WERI-Rb-1 (cell line): ENCODE data around the gene CERKL.

ENCODE experiments used
- DNase-seq: peaks from one replicate; pipeline ENCODE4 v3.0.0-alpha.2; 2020
- H3K27ac ChIP-seq: fragments of 250-450 bp; sonication (Bioruptor Pico); 2 replicates; pipeline ENCODE4 v1.5.1; 2020; ENCODE audit warnings: mild to moderate bottlenecking, moderate library complexity
- H3K27me3 ChIP-seq: fragments of 250-450 bp; sonication (Bioruptor Pico); 2 replicates; pipeline ENCODE4 v1.5.1; 2021; ENCODE audit warnings: mild to moderate bottlenecking, low read depth, moderate library complexity; ENCODE audit not compliant: insufficient read depth, severe bottlenecking
- H3K36me3 ChIP-seq: fragments of 250-450 bp; sonication (Bioruptor Pico); 2 replicates; pipeline ENCODE4 v1.5.1; 2020; ENCODE audit warnings: mild to moderate bottlenecking, moderate library complexity
- H3K4me3 ChIP-seq: 2 replicates; pipeline ENCODE4 v1.5.1; 2011; ENCODE audit warnings: low read depth, mild to moderate bottlenecking, control low read depth, low read length
- H3K9me3 ChIP-seq: fragments of 250-450 bp; sonication (Bioruptor Pico); 2 replicates; pipeline ENCODE4 v1.5.1; 2021; ENCODE audit warnings: mild to moderate bottlenecking, moderate library complexity; ENCODE audit not compliant: severe bottlenecking
- TF ChIP-seq, protein P1 (sequence below): IDR thresholded peaks from 2 replicates; pipeline ENCODE4 v1.5.1; 2011; ENCODE audit warnings: low read depth, mild to moderate bottlenecking, control low read depth, inconsistent platforms, low read length

CERKL gene

DNA sequence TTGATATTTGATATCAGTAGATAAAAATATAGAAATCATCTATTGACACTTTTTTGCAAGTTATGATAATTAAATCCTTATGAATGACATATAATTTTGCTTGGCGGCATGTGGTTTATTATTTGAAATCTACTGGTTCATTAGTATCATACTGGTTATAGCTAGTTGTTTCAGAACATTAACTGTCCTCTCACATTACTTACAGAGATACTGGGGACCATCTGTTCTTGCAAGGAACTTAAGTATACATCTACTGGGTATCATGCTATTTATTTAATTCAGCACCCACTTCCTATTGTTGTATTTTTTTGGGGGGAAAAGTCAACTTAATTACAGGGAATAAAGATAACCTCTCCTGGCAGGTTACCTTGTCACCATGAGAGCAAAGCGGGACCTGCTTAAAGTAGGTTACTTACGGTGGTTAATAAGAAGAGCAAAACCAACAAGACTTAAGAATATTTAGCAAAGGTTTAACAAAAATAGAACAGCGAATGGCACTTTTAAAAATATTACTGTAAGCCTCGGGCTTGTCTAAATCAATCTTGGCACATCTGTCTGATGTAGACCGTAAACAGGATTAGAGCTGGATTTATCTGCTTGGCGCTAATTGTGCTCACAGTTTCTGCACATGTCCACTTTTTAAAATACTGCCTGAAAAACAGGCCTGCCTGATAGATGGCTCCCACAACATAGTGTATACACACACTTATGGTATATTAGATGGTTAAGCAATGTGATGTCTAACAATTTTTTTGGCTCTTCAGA is 41.8 kb downstream of the CERKL start:
- Histone ChIP-seq H3K9me3 (no peaks in the 10 kb centered on the region), H3K4me3 (no peak overlapping the region; the same call in 1 of the 2 replicates), H3K27ac (peak overlapping the region; percentile 84), H3K27me3 (no peaks in the 10 kb centered on the region), H3K36me3 (no peaks in the 10 kb centered on the region)
- TF ChIP-seq, protein P1, sequence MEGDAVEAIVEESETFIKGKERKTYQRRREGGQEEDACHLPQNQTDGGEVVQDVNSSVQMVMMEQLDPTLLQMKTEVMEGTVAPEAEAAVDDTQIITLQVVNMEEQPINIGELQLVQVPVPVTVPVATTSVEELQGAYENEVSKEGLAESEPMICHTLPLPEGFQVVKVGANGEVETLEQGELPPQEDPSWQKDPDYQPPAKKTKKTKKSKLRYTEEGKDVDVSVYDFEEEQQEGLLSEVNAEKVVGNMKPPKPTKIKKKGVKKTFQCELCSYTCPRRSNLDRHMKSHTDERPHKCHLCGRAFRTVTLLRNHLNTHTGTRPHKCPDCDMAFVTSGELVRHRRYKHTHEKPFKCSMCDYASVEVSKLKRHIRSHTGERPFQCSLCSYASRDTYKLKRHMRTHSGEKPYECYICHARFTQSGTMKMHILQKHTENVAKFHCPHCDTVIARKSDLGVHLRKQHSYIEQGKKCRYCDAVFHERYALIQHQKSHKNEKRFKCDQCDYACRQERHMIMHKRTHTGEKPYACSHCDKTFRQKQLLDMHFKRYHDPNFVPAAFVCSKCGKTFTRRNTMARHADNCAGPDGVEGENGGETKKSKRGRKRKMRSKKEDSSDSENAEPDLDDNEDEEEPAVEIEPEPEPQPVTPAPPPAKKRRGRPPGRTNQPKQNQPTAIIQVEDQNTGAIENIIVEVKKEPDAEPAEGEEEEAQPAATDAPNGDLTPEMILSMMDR, result no peak
- DNase-seq, result peak; percentile 73

DNA sequence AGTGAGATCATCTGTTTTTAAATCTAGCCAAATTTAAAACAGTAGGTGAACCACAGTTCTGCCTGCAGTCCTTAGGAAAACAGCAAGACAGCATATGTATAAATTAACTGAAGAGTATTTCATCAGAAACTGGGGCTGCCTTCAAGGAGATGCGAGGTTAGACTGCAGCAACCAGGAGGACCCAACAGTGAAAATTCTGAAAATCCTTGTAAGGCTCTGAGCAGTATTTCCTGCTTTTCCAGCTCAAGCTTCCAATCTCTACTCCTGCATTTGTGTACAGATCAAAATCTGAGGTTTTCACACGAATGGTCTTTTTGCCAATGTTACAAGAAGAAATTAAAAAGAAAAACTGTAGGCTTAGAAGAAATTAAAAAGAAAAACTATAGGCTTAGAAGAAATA is 43.7 kb downstream of the CERKL start:
- Histone ChIP-seq H3K27me3 (no peaks in the 10 kb centered on the region), H3K4me3 (no peak overlapping the region), H3K36me3 (no peaks in the 10 kb centered on the region), H3K9me3 (no peaks in the 10 kb centered on the region), H3K27ac (peak overlapping the region; percentile 84)
- TF ChIP-seq, protein P1, result no peak
- DNase-seq, result no peak

DNA sequence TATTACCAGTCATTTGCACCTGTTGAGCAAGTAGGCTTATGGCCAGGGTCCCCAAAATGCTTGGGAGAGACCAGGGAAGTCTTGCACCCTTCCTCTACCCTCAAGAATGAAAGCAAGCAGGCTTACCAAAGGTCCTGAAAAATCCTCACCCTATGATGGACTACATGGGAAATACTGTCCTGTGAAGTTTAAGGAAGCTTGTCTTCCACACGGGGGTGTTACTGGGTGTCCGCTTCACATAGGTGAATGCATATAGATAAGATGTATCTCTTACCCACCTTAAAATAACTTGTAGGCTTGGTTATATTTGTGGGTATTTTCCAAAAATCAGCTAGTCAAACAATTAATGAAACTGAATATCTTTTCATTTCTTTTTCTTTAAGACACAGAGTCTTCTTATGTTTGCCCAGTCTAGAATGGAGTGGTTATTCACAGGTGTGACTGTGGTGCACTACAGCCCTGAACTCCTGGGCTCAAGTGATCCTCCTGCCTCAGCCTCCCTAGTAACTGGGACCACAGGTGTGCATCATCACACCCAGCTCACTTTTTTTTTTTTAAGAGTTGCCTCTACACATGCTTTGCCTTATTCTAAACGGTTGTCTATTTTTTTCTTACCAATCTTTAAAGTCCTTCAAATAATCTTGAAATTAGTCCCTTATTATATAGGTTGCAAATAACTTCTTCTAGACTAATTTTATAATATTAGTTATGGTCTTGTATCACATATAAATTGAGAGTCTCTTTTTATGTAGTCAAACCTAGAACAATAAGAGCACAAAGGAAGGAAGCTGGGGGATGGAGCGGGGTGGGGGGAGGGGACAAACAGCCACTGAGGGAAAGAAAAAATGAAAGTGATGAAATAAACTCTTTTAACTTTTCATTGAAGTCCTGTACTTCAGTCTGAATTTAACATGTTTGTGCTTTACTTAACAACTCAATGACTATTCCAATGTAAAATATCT is 49.0 kb downstream of the CERKL start:
- TF ChIP-seq, protein P1, result no peak
- Histone ChIP-seq H3K27me3 (no peaks in the 10 kb centered on the region), H3K27ac (no peak overlapping the region), H3K4me3 (no peak overlapping the region), H3K9me3 (peaks cover 3% of the 10 kb centered on the region), H3K36me3 (no peaks in the 10 kb centered on the region)
- no peak for DNase-seq

DNA sequence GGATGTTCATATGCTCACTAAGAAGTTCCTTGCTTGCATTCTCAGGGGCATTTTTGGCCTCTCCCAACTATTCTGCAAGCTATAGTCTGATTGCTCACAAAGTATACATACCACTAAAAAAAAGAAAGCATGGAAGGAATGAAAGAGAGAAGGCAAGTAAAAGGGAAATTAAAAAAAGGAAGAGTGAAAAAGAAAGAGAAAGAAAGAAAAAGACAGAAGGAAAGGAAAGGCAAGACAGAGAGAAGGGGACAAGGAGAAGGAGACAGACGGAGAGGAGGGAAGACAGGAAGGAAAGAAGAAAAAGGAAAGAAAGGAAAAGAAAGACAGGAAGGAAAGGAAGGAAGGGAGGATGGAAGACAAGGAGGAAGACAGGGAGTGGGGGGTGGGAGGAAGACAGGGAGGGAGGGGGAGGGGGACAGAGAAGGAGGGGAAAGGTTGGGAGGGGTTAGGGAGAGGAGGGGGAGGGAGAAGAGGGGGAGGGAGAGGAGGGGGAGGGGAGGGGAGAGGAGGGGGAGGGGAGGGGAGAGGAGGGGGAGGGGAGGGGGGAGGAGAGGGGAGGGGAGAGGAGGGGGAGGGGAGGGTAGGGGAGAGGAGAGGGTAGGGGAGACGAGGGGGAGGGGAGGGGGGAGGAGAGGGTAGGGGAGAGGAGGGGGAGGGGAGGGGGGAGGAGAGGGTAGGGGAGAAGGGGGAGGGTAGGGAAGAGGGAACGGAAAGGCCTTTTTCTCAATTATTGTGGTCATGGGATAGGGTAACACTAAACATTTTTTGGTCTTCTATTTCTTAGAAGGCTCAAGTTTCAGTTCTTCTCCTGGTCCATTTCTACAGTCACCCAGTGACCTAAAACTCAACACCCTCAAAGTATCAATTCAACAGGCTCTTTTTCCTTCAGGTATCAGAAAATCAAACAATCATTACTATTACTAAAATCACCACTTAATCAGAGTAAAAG is 50.7 kb downstream of the CERKL start:
- TF ChIP-seq, protein P1, result no peak
- Histone ChIP-seq H3K36me3 (no peaks in the 10 kb centered on the region), H3K9me3 (peaks cover 3% of the 10 kb centered on the region), H3K27me3 (no peaks in the 10 kb centered on the region), H3K4me3 (no peak overlapping the region), H3K27ac (no peak overlapping the region)
- DNase-seq, result no peak

DNA sequence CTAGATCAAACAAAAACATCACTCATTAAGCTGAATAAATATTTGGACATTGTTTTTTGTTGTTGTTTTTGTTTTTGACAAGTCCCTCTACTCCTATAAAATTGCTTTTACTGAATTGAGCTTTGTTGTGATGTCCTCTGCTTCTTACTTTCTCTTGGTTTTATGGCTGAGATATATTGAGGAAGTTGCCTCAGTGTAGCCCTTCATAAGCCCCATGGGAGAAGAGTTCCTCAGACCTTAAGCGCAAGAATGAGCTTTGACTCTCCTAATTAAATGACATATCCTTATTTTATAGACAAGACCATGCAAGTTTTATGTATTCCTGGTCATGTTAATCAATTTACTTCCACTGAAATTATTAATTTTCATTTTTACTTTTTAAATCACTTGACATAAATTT is 54.9 kb downstream of the CERKL start:
- DNase-seq, result no peak
- Histone ChIP-seq H3K4me3 (no peak overlapping the region), H3K27ac (no peak overlapping the region)

More for the DNA sequence above, 54.9 kb downstream of the CERKL start:
- Histone ChIP-seq H3K27me3 (no peaks in the 10 kb centered on the region), H3K9me3 (peaks cover 3% of the 10 kb centered on the region), H3K36me3 (no peaks in the 10 kb centered on the region)
- TF ChIP-seq, protein P1, result no peak
